Cerebellar nuclear complex (tissue), 1 donor: ENCODE results near the gene SH2D6.
"Not testable (repeated sequence)": the region's sequence is repeated elsewhere in the genome, so short reads cannot be mapped to it uniquely, and the experiment has no call there.

Experiments
- DNase-seq, 2 experiments: peaks; one replicate each; lab custom pipeline; 2025; lab: John Stamatoyannopoulos, UW

SH2D6 gene

GRCh38 chr2:85398426-85399182, 19.9 kb upstream of the SH2D6 start:
- no peak for DNase-seq

- DNase-seq = no peak
Observed at GRCh38 chr2:85399183-85399455, 19.4 kb upstream of the SH2D6 start.

- no peak for DNase-seq
Observed at GRCh38 chr2:85400023-85400422, 18.5 kb upstream of the SH2D6 start.

- peak; percentile 39 to 68 for DNase-seq
Observed at GRCh38 chr2:85400541-85401463, 17.7 kb upstream of the SH2D6 start.

- no peak for DNase-seq
Observed at GRCh38 chr2:85401464-85401805, 17.1 kb upstream of the SH2D6 start.

- no peak for DNase-seq
Observed at GRCh38 chr2:85401844-85402243, 16.7 kb upstream of the SH2D6 start.

- DNase-seq = no peak
Observed at GRCh38 chr2:85405201-85406059, 13.1 kb upstream of the SH2D6 start.

GRCh38 chr2:85409845-85410583, 8.5 kb upstream of the SH2D6 start, which contains the start of gene CAPG:
Gene CAPG, minus strand, starts transcription at chr2:85410366. Its CDS starts 8,221 bp downstream, at chr2:85402145.
- no peak for DNase-seq

GRCh38 chr2:85410584-85411404, 7.7 kb upstream of the SH2D6 start:
- no peak for DNase-seq

GRCh38 chr2:85411405-85411748, 7.1 kb upstream of the SH2D6 start:
- no peak for DNase-seq

GRCh38 chr2:85413592-85414420, 4.7 kb upstream of the SH2D6 start:
- no peak for DNase-seq

GRCh38 chr2:85414421-85414759, 4.1 kb upstream of the SH2D6 start:
- not testable (repeated sequence) for DNase-seq

- DNase-seq = no peak
Observed at GRCh38 chr2:85414761-85415553, 3.6 kb upstream of the SH2D6 start.

- DNase-seq = no peak
Observed at GRCh38 chr2:85415980-85416650, 2.4 kb upstream of the SH2D6 start.

GRCh38 chr2:85419009-85419675, 628 bp downstream of the SH2D6 start:
- DNase-seq = no peak

GRCh38 chr2:85420536-85421259, 2.2 kb downstream of the SH2D6 start:
- DNase-seq = peak; percentile 21 to 61
